ENCODE data around the gene INF2. TPM values are rescaled to one million over a fixed set of nuclear protein-coding genes. Genes with fewer than 3 reads are reported as not detected.
"Not testable (repeated sequence)": the region's sequence is repeated elsewhere in the genome, so short reads cannot be mapped to it uniquely, and the experiment has no call there.

The INF2 gene
- total RNA-seq, 1 donor from 2014 or later = 7.8 TPM

DNA sequence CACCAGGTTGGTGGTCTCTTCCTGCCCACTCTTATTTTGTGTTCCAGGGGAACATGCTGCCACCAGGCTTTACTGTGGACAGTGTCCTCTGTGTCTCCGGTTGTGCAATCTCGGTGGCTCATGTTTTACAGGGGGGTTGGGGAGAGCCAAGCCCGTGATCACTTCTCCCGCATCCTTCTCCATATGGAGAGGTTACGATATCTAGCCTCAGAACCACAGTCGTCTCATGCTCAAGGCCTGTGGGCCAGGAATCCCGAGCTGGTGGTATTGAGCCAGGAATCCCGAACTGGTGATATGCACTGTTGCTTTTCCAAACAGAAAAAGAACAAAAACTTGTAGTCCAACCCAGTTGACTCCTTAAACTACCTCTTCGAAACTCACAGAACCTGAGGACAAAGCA lies 37.0 kb upstream of the INF2 start:
- Mint-ChIP-seq H3K27ac (peak overlapping the region; percentile 58), H3K27me3 (ENCODE audit: insufficient read depth, low read depth) (peaks cover 14% of the 10 kb centered on the region), H3K36me3 (peaks cover 2% of the 10 kb centered on the region), H3K9me3 (peaks cover 26% of the 10 kb centered on the region), H3K4me3 (peak overlapping the region; percentile 48), H3K4me1 (peaks cover 10% of the 10 kb centered on the region)
- DNase-seq (ENCODE audit: low spot score) = no peak
- Histone ChIP-seq H3K4me2 (no peak overlapping the region), H3K27me3 (peaks cover 8% of the 10 kb centered on the region), H3K27ac (no peak overlapping the region), H2AFZ (replicated peaks) (no peak overlapping the region), H3K9me3 (ENCODE audit: low read depth) (no peaks in the 10 kb centered on the region), H4K20me1 (ENCODE audit: low read depth) (no peaks in the 10 kb centered on the region), H3K4me1 (no peaks in the 10 kb centered on the region), H3K4me3 (no peak overlapping the region), H3K9ac (no peak overlapping the region), H3F3A (ENCODE audit: low read depth) (no peaks in the 10 kb centered on the region), H3K79me2 (ENCODE audit: low read depth) (no peaks in the 10 kb centered on the region), H3K36me3 (no peaks in the 10 kb centered on the region)
- no peak for TF ChIP-seq EZH2 (IDR thresholded peaks at IDR 0.05)

DNA sequence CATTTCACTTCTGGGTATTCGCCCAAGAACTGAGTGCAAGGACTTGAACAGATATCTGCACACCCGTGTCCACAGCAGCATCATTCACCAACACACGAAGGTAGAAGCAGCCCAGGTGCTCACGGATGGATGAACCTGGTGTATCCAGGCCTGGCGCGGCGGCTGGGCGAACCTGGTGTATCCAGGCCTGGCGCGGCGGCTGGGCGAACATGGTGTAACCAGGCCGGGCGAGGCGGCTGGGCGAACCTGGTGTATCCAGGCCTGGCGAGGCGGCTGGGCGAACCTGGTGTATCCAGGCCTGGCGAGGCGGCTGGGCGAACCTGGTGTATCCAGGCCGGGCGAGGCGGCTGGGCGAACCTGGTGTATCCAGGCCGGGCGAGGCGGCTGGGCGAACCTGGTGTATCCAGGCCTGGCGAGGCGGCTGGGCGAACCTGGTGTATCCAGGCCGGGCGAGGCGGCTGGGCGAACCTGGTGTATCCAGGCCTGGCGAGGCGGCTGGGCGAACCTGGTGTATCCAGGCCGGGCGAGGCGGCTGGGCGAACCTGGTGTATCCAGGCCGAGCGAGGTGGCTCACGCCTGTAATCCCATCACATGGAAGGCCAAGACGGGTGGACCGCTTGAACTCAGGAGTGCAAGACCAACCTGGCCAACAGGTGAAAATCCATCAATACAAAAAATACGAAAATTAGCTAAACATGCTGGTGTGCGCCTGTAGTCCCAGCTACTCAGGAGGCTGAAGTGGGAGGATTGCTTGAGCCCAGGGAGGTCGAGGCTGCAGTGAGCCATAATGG lies 36.1 kb upstream of the INF2 start:
- not testable (repeated sequence) for H3K4me3 Mint-ChIP-seq; H3K4me1 ChIP-seq; H3K27ac Mint-ChIP-seq; H3K27me3 ChIP-seq; H2AFZ ChIP-seq (replicated peaks); H3K79me2 ChIP-seq (ENCODE audit: low read depth); H3K36me3 Mint-ChIP-seq; H3K27ac ChIP-seq; H3K4me3 ChIP-seq; DNase-seq (ENCODE audit: low spot score); H3K4me2 ChIP-seq; H3F3A ChIP-seq (ENCODE audit: low read depth); H3K9me3 ChIP-seq (ENCODE audit: low read depth); H3K9ac ChIP-seq; H4K20me1 ChIP-seq (ENCODE audit: low read depth); H3K36me3 ChIP-seq
- Mint-ChIP-seq H3K27me3 (ENCODE audit: insufficient read depth, low read depth) (peaks cover 16% of the 10 kb centered on the region), H3K4me1 (peaks cover 16% of the 10 kb centered on the region), H3K9me3 (peaks cover 26% of the 10 kb centered on the region)

DNA sequence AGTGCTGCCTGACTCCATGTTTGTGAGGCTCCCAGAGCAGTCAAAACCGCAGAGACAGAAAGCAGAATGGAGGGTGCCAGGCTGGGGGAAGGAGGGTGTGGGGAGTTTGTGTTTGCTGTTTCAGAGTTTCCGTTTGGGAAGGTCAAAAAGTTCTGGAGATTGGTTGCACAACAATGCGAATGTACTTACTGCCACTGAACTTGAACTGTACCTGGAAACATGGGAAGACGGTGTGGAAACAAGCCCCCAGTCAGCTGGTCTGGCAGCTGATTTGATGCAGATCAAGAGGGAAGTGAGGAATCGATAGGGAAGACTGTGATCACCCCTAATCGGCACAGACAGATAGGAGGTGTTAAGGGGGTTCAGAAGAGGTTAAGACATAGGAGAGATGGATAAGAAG lies 35.3 kb upstream of the INF2 start:
- Mint-ChIP-seq H3K9me3 (peaks cover 26% of the 10 kb centered on the region), H3K36me3 (peaks cover 2% of the 10 kb centered on the region), H3K27ac (no peak overlapping the region), H3K27me3 (ENCODE audit: insufficient read depth, low read depth) (peaks cover 16% of the 10 kb centered on the region), H3K4me3 (no peak overlapping the region), H3K4me1 (peaks cover 16% of the 10 kb centered on the region)
- no peak for DNase-seq (ENCODE audit: low spot score)
- Histone ChIP-seq H2AFZ (replicated peaks) (no peak overlapping the region), H3K9ac (no peak overlapping the region), H4K20me1 (ENCODE audit: low read depth) (no peaks in the 10 kb centered on the region), H3K4me2 (no peak overlapping the region), H3K36me3 (no peaks in the 10 kb centered on the region), H3F3A (ENCODE audit: low read depth) (no peaks in the 10 kb centered on the region), H3K4me1 (no peaks in the 10 kb centered on the region), H3K79me2 (ENCODE audit: low read depth) (no peaks in the 10 kb centered on the region), H3K27ac (no peak overlapping the region), H3K4me3 (no peak overlapping the region), H3K9me3 (ENCODE audit: low read depth) (no peaks in the 10 kb centered on the region), H3K27me3 (peaks cover 8% of the 10 kb centered on the region)
- no peak for TF ChIP-seq EZH2phosphoT487 (IDR thresholded peaks at IDR 0.05)
- TF ChIP-seq EZH2 (IDR thresholded peaks at IDR 0.05) = no peak
- TF ChIP-seq, protein P1, sequence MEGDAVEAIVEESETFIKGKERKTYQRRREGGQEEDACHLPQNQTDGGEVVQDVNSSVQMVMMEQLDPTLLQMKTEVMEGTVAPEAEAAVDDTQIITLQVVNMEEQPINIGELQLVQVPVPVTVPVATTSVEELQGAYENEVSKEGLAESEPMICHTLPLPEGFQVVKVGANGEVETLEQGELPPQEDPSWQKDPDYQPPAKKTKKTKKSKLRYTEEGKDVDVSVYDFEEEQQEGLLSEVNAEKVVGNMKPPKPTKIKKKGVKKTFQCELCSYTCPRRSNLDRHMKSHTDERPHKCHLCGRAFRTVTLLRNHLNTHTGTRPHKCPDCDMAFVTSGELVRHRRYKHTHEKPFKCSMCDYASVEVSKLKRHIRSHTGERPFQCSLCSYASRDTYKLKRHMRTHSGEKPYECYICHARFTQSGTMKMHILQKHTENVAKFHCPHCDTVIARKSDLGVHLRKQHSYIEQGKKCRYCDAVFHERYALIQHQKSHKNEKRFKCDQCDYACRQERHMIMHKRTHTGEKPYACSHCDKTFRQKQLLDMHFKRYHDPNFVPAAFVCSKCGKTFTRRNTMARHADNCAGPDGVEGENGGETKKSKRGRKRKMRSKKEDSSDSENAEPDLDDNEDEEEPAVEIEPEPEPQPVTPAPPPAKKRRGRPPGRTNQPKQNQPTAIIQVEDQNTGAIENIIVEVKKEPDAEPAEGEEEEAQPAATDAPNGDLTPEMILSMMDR (IDR thresholded peaks at IDR 0.05) = no peak

DNA sequence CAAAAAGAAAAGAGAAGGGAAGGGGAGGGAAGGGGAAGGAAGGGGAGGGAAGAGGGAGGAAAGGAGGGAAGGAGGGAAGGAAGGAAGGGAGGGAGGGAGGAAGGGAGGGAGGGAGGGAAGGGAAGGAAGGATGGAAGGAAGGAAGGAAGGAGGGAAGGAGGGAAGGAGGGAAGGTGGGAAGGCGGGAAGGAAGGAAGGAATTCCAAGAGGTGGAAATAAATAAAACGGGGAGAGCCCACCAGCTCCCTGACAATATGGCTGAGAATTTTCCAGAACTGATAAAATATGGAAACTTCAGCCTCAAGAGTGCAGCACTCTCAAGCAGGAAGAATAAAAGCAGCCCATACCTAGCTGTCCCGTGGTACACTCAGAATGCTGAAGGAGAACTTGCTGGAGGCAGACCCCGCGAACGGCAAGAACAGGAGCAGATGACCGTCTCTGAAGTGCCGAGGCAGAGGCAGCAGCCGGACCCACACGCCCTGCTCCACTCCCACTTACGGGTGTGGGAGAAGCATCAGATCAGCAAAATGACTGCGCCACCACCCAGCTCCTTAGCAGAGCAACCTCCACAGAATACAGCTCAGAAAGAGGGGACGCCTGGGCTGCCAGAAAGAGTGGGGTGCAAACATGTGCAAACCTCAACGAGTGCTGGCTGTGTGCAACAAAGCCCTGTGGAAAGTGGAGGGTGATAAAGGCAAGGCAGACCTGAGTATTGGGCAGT lies 34.1 kb upstream of the INF2 start:
- TF ChIP-seq EZH2 (IDR thresholded peaks at IDR 0.05) = no peak
- TF ChIP-seq, protein P1 (IDR thresholded peaks at IDR 0.05) = no peak
- Histone ChIP-seq H3K27ac (no peak overlapping the region), H3K4me2 (no peak overlapping the region), H3K4me1 (no peaks in the 10 kb centered on the region), H4K20me1 (ENCODE audit: low read depth) (no peaks in the 10 kb centered on the region), H3K9me3 (ENCODE audit: low read depth) (no peaks in the 10 kb centered on the region), H2AFZ (replicated peaks) (no peak overlapping the region), H3K36me3 (no peaks in the 10 kb centered on the region), H3K4me3 (no peak overlapping the region), H3K27me3 (no peaks in the 10 kb centered on the region), H3K9ac (no peak overlapping the region), H3K79me2 (ENCODE audit: low read depth) (no peaks in the 10 kb centered on the region), H3F3A (ENCODE audit: low read depth) (no peaks in the 10 kb centered on the region)
- peaks cover 11% of the 10 kb centered on the region for H3K27me3 Mint-ChIP-seq (ENCODE audit: insufficient read depth, low read depth)
- no peak overlapping the region for H3K4me3 Mint-ChIP-seq
- H3K27ac Mint-ChIP-seq = no peak overlapping the region
- H3K36me3 Mint-ChIP-seq = peaks cover 2% of the 10 kb centered on the region
- H3K9me3 Mint-ChIP-seq = peaks cover 26% of the 10 kb centered on the region
- DNase-seq (ENCODE audit: low spot score) = no peak
- peaks cover 13% of the 10 kb centered on the region for H3K4me1 Mint-ChIP-seq

Measured in neural progenitor cell (in vitro differentiated cells).